Heart left ventricle (tissue), 13 donors: ENCODE data around the gene MYO1E.

ENCODE experiments used
- CTCF ChIP-seq, 12 donors: fragments of 200-600 bp; sonication (generic) in 4 of 12; IDR thresholded peaks; one replicate each; pipeline versions ENCODE4 v1.5.0 to v1.8.0; 2018 to 2022; ENCODE audit warnings: antibody characterized with exemption in 12 of 12, mild to moderate bottlenecking in 5 of 12
- POLR2A ChIP-seq, 2 donors: fragments of 450-650 bp; IDR thresholded peaks; one replicate each; pipeline ENCODE4 v1.6.1; 2017; ENCODE audit warnings: antibody characterized with exemption in 2 of 2, mild to moderate bottlenecking in 2 of 2, moderate library complexity in 2 of 2
- donor health status: ischemic (EF 13 %, LVEDD 7.1; RV severe dilation, severe dysfunction).
- donor health status: DM: no; HTN: yes; CAD: no.
- donor health status: DM: no; HTN: no; CAD: no.
- donor health status: ischemic (EF 25% LVEDD 6.9; RV normal size, moderate dysfunction).
- donor health status: ischemic (EF 25% LVEDD 5.7; RV mildly dilated, moderate dysfunction).
- donor health status: ischemic (EF 35%, LVEDD 5.7; RV mildly dilated, moderate dysfunction).
- donor health status: nonischemic (EF 11% LVEDD 7.7; RV severe dilation, severe dysfunction).
- donor health status: DM: yes; HTN: yes; CAD: no.
- donor health status: PGD.
- donor health status: ischemic (EF 29% LVEDD 5.4; RV normal size, mild dysfunction).
- donor health status: nonischemic (EF 23%, LVEDD 6.1; RV moderate dilation, normal function).

GRCh38 chr15:59303136-59303535 lies 69.5 kb downstream of the MYO1E start:
- TF ChIP-seq CTCF (IDR thresholded peaks at IDR 0.05), result no peak
- no peak for TF ChIP-seq POLR2A (IDR thresholded peaks at IDR 0.05)
